Cardiac fibroblast (primary cell): ENCODE results near the gene EZH2.

ENCODE experiments used
- DNase-seq, 2 donors: peaks; one replicate each; pipeline versions ENCODE4 v3.0.0 to v3.0.0-alpha.2; 2010; ENCODE audit warnings: low read depth in 2 of 2
- H3K4me3 ChIP-seq, 2 donors: replicated peaks in 1 of 2; 1 replicate in 1 of 2; 2 replicates in 1 of 2; pipeline ENCODE4 v1.5.1; 2011; ENCODE audit warnings: low read depth in 2 of 2, low read length in 2 of 2, mild to moderate bottlenecking in 2 of 2, moderate library complexity in 1 of 2
- TF ChIP-seq, protein P1 (sequence below): IDR thresholded peaks from one replicate; pipeline ENCODE4 v1.5.1; 2011; ENCODE audit warnings: low read depth, mild to moderate bottlenecking, low read length, inconsistent platforms

Gene EZH2

GRCh38 chr7:148903504-148903903, 19.4 kb upstream of the EZH2 start:
- TF ChIP-seq, protein P1, sequence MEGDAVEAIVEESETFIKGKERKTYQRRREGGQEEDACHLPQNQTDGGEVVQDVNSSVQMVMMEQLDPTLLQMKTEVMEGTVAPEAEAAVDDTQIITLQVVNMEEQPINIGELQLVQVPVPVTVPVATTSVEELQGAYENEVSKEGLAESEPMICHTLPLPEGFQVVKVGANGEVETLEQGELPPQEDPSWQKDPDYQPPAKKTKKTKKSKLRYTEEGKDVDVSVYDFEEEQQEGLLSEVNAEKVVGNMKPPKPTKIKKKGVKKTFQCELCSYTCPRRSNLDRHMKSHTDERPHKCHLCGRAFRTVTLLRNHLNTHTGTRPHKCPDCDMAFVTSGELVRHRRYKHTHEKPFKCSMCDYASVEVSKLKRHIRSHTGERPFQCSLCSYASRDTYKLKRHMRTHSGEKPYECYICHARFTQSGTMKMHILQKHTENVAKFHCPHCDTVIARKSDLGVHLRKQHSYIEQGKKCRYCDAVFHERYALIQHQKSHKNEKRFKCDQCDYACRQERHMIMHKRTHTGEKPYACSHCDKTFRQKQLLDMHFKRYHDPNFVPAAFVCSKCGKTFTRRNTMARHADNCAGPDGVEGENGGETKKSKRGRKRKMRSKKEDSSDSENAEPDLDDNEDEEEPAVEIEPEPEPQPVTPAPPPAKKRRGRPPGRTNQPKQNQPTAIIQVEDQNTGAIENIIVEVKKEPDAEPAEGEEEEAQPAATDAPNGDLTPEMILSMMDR: no peak
- DNase-seq: no peak
- no peak overlapping the region for H3K4me3 ChIP-seq

DNA sequence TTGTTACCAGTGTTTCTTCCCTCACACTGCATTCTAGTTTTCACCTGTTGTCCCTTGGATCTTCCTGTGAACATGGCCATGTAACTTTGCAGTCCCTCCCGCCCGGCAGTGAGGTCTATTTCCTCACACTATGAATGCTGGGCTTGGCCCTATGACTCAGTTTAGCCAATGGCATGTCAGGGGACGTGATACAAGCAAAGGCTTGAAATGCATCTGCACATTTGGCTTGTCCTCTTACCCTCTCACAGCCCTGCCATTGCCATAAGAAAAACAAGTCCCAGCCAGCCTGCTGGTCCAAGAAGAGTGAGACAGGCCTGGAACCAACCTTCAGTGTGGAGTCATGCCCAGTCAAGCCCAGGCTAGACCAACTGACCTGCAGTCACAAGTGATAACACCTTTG, 17.1 kb upstream of the EZH2 start:
- no peak overlapping the region for H3K4me3 ChIP-seq
- no peak for DNase-seq
- TF ChIP-seq, protein P1: no peak

DNA sequence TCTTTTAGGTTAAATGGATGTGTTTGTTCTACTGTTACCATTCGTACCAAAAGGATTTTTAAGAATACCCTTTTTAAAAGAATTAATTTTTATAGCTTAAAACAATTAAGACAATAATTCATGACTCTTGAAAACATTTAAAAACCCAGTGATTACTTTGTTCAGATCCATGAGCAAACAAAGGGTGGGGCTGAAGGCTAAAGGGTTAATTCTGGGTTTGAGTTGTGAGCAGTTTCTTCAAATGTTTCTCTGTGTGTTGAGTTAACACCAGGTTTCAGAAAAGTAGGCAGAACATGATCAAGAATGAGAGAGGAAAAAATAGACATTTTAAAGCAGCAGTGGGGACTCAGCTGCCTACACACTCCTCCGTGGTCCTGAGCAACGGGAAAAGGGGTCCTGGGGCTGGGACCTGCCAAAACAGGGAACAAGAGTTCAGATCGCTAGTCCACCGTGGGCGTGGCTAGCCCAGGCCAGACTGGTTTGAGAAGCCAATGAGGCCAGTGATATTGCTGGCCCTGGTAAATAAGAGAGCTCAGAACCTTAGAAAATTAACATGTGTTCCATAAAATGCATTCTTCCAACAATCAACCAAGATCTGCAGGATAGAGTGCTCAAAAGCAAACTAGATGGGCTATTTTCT, 14.9 kb upstream of the EZH2 start:
- DNase-seq: no peak
- TF ChIP-seq, protein P1: no peak
- no peak overlapping the region for H3K4me3 ChIP-seq

- no peak overlapping the region for H3K4me3 ChIP-seq
- TF ChIP-seq, protein P1: no peak
- DNase-seq: no peak
These were observed 10.5 kb upstream of the EZH2 start for GRCh38 chr7:148894591-148894990.

DNA sequence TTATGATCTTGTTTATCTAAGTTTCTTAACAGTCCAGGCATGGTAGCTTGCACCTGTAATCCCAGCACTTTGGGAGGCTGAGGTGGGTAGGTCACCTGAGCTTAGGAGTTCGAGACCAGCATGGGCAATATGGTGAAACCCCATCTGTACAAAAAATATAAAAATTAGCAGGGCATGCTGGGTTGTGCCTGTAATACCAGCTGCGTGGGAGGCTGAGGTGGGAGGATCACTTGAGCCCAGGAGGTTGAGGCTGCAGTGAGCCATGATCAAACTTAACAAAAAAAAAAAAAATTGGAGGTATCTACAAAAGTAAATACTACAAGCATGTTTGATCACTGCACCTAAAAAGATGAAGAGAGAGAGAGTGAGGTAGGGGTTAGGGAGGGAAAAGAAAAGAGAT, 9.0 kb upstream of the EZH2 start:
- no peak overlapping the region for H3K4me3 ChIP-seq
- no peak for DNase-seq

GRCh38 chr7:148888300-148888699, 4.2 kb upstream of the EZH2 start:
- no peak for DNase-seq
- no peak overlapping the region for H3K4me3 ChIP-seq
- TF ChIP-seq, protein P1: no peak

More for the DNA sequence above, 9.0 kb upstream of the EZH2 start:
- TF ChIP-seq, protein P1: no peak

- no peak for DNase-seq
- H3K4me3 ChIP-seq: no peak overlapping the region
- TF ChIP-seq, protein P1: no peak
These were observed 2.8 kb upstream of the EZH2 start for GRCh38 chr7:148886844-148887243.
